CD4-positive, alpha-beta T cell treated with Interleukin-1 beta for 1 hour (primary cell): ENCODE measurements around the gene LRRFIP2.
"Not testable (repeated sequence)": the region's sequence is repeated elsewhere in the genome, so short reads cannot be mapped to it uniquely, and the experiment has no call there.

Source experiments
- DNase-seq, 2 donors: peaks; one replicate each; pipeline ENCODE4 v3.0.0-alpha.2; 2020 to 2022

Gene LRRFIP2

GRCh38 chr3:37058117-37058516 lies 116.3 kb downstream of the LRRFIP2 start:
- DNase-seq = no peak

GRCh38 chr3:37056826-37057225 lies 117.6 kb downstream of the LRRFIP2 start:
- DNase-seq = no peak

- not testable (repeated sequence) for DNase-seq
Measured at GRCh38 chr3:37055077-37055476, 119.3 kb downstream of the LRRFIP2 start.

- DNase-seq = no peak
Measured at GRCh38 chr3:37054370-37054769, 120.0 kb downstream of the LRRFIP2 start.

- no peak for DNase-seq
Measured at GRCh38 chr3:37053753-37054152, 120.6 kb downstream of the LRRFIP2 start.

- no peak for DNase-seq
Measured at GRCh38 chr3:37053337-37053736, 121.0 kb downstream of the LRRFIP2 start.

GRCh38 chr3:37052860-37053259 lies 121.5 kb downstream of the LRRFIP2 start:
- DNase-seq = no peak

- DNase-seq = no peak
Measured at GRCh38 chr3:37050282-37050681, 124.1 kb downstream of the LRRFIP2 start.

GRCh38 chr3:37042712-37043111 lies 131.7 kb downstream of the LRRFIP2 start:
- DNase-seq = not testable (repeated sequence)

- DNase-seq = no peak
Measured at GRCh38 chr3:37041546-37042195, 132.7 kb downstream of the LRRFIP2 start.

GRCh38 chr3:37040231-37040630 lies 134.2 kb downstream of the LRRFIP2 start:
- no peak for DNase-seq

- no peak for DNase-seq
Measured at GRCh38 chr3:37039161-37039846, 135.1 kb downstream of the LRRFIP2 start.

- no peak for DNase-seq
Measured at GRCh38 chr3:37037352-37037751, 137.0 kb downstream of the LRRFIP2 start.

GRCh38 chr3:37032961-37033360 lies 141.4 kb downstream of the LRRFIP2 start:
- DNase-seq = no peak

- no peak for DNase-seq
Measured at GRCh38 chr3:37031096-37031682, 143.2 kb downstream of the LRRFIP2 start.

- DNase-seq = no peak
Measured at GRCh38 chr3:37030588-37030987, 143.8 kb downstream of the LRRFIP2 start.

- DNase-seq = no peak
Measured at GRCh38 chr3:37029516-37030163, 144.7 kb downstream of the LRRFIP2 start.

GRCh38 chr3:37029111-37029510 lies 145.3 kb downstream of the LRRFIP2 start:
- DNase-seq = no peak

- no peak for DNase-seq
Measured at GRCh38 chr3:37028329-37028728, 146.1 kb downstream of the LRRFIP2 start.

GRCh38 chr3:37026851-37027250 lies 147.5 kb downstream of the LRRFIP2 start:
- no peak for DNase-seq

GRCh38 chr3:37025561-37026335 lies 148.6 kb downstream of the LRRFIP2 start:
- DNase-seq = no peak

GRCh38 chr3:37024820-37025405 lies 149.5 kb downstream of the LRRFIP2 start:
- DNase-seq = peak in 1 of 2 donors; percentile 10
